HCT116 (cell line): ENCODE measurements around the gene LIN7B. TPM values are rescaled to one million over a fixed set of nuclear protein-coding genes. Genes with fewer than 3 reads are reported as not detected.

Experiments
- ATAC-seq: fragments of 200-7000 bp; cut with Tn5 transposase; 2 replicates; pipeline ENCODE4 v1.9.1; 2020; ENCODE audit warnings: mild to moderate bottlenecking, moderate library complexity
- BruUV-seq: library from RNA; stranded (reverse); fragments of 400-500 nt; replicated peaks from 2 replicates; lab custom pipeline; 2021; lab: Mats Ljungman, UMichigan
- CTCF ChIA-PET: fragments of 300-600 bp; sonication (Branson Sonifier 250); formaldehyde crosslinking; loops from one replicate; lab custom pipeline; 2021; ENCODE audit warnings: antibody characterized with exemption; lab: Charles Lee
- POLR2A ChIA-PET: fragments of 300-600, 350-600 bp; sonication (Branson Sonifier 250); formaldehyde crosslinking; loops from one replicate; lab custom pipeline; 2021; ENCODE audit warnings: antibody characterized with exemption; lab: Charles Lee
- RAD21 ChIA-PET, 2 experiments: fragments of 300-600 bp; sonication (Branson Sonifier 250); formaldehyde crosslinking; loops; one replicate each; lab custom pipeline; 2023; ENCODE audit warnings: low total read pairs in 2 of 2; ENCODE audit not compliant: uncharacterized antibody in 2 of 2, unreplicated experiment in 2 of 2, low non-redundant PET in 1 of 2; lab: Charles Lee
- DNase-seq: peaks from one replicate; pipeline ENCODE4 v3.0.0-alpha.2; 2010; ENCODE audit warnings: low read depth, low spot score
- H2AFZ ChIP-seq: fragments of 200-600 bp; shearing (Covaris generic), sonication (generic); 2 replicates; pipeline ENCODE4 v1.6.1; 2017; ENCODE audit warnings: low read depth, mixed run types, mixed read lengths, antibody characterized with exemption, low read length; ENCODE audit not compliant: poor library complexity, severe bottlenecking
- H3K27ac ChIP-seq: 2 replicates; pipeline ENCODE4 v1.5.1; 2012; ENCODE audit warnings: low read depth, low read length
- H3K27me3 ChIP-seq: fragments of 200-600 bp; sonication (generic); 2 replicates; pipeline ENCODE4 v1.6.1; 2016; ENCODE audit warnings: mixed run types, low read length, mixed read lengths; ENCODE audit not compliant: insufficient read depth
- H3K36me3 ChIP-seq, 2 experiments: fragments of 200-500 bp in 1 of 2; fragments of 200-600 bp in 1 of 2; sonication (Bioruptor generic) in 1 of 2; sonication (generic) in 1 of 2; 2 replicates each; pipeline versions ENCODE4 v1.5.1 to v1.6.1; 2014 to 2016; ENCODE audit warnings: low read length in 2 of 2, inconsistent platforms in 1 of 2, mixed read lengths in 1 of 2, mixed run types in 1 of 2; ENCODE audit not compliant: insufficient read depth in 2 of 2, control insufficient read depth in 1 of 2
- H3K4me1 ChIP-seq, 2 experiments: fragments of 200-600 bp in 1 of 2; sonication (generic) in 1 of 2; 2 replicates each; pipeline versions ENCODE4 v1.5.1 to v1.6.1; 2012 to 2017; ENCODE audit warnings: low read length in 2 of 2, inconsistent platforms in 1 of 2, mild to moderate bottlenecking in 1 of 2, mixed read lengths in 1 of 2, mixed run types in 1 of 2, moderate library complexity in 1 of 2; ENCODE audit not compliant: insufficient read depth in 2 of 2, control insufficient read depth in 1 of 2
- H3K4me2 ChIP-seq: fragments of 200-600 bp; sonication (generic); 2 replicates; pipeline ENCODE4 v1.6.1; 2017; ENCODE audit warnings: mixed run types, low read length, mixed read lengths
- H3K4me3 ChIP-seq, 2 experiments: fragments of 200-600 bp in 1 of 2; sonication (generic) in 1 of 2; replicated peaks in 1 of 2; 2 replicates each; pipeline ENCODE4 v1.5.1; 2011 to 2016; ENCODE audit warnings: low read length in 2 of 2, control low read depth in 1 of 2, low read depth in 1 of 2, mild to moderate bottlenecking in 1 of 2, mixed read lengths in 1 of 2, mixed run types in 1 of 2
- H3K79me2 ChIP-seq: fragments of 200-600 bp; sonication (generic); 2 replicates; pipeline ENCODE4 v1.6.1; 2017; ENCODE audit warnings: mild to moderate bottlenecking, mixed run types, low read length, moderate library complexity, mixed read lengths; ENCODE audit not compliant: insufficient read depth
- H3K9ac ChIP-seq: fragments of 200-600 bp; sonication (generic); 2 replicates; pipeline ENCODE4 v1.6.1; 2016; ENCODE audit warnings: low read length, mixed read lengths
- H3K9me2 ChIP-seq: fragments of 200-600 bp; sonication (generic), shearing (Covaris generic); 2 replicates; pipeline ENCODE4 v1.6.1; 2017; ENCODE audit warnings: mixed run types, mild to moderate bottlenecking, moderate library complexity; ENCODE audit not compliant: insufficient read depth
- H3K9me3 ChIP-seq, 2 experiments: fragments of 200-500 bp in 1 of 2; fragments of 200-600 bp in 1 of 2; sonication (Bioruptor generic) in 1 of 2; sonication (generic) in 1 of 2; 2 replicates each; pipeline ENCODE4 v1.6.1; 2014 to 2017; ENCODE audit warnings: low read length in 2 of 2, mixed read lengths in 2 of 2, inconsistent platforms in 1 of 2, low read depth in 1 of 2, mild to moderate bottlenecking in 1 of 2, mixed run types in 1 of 2, moderate library complexity in 1 of 2; ENCODE audit not compliant: control insufficient read depth in 1 of 2, insufficient read depth in 1 of 2
- H4K20me1 ChIP-seq: fragments of 200-600 bp; sonication (generic), shearing (Covaris generic); 2 replicates; pipeline ENCODE4 v1.6.1; 2017; ENCODE audit warnings: mixed run types, mild to moderate bottlenecking, moderate library complexity; ENCODE audit not compliant: insufficient read depth
- ATF3 ChIP-seq: IDR thresholded peaks from 2 replicates; pipeline ENCODE4 v1.6.1; 2012
- CEBPB ChIP-seq: IDR thresholded peaks from 2 replicates; pipeline ENCODE4 v1.6.1; 2012; ENCODE audit warnings: low read depth
- CTCF ChIP-seq, 3 experiments: fragments of 200-600 bp in 1 of 3; sonication (generic) in 1 of 3; IDR thresholded peaks in 2 of 3; conservative IDR thresholded peaks in 1 of 3; 2 replicates each; pipeline ENCODE4 v1.5.1; 2012 to 2017; ENCODE audit warnings: low read depth in 2 of 3, low read length in 2 of 3, antibody characterized with exemption in 1 of 3, borderline replicate concordance in 1 of 3, control low read depth in 1 of 3, mild to moderate bottlenecking in 1 of 3, mixed read lengths in 1 of 3, mixed run types in 1 of 3, moderate library complexity in 1 of 3; ENCODE audit not compliant: insufficient read depth in 1 of 3
- EGR1 ChIP-seq: IDR thresholded peaks from 2 replicates; pipeline ENCODE4 v1.6.1; 2012; ENCODE audit warnings: low read depth
- ELF1 ChIP-seq: IDR thresholded peaks from 2 replicates; pipeline ENCODE4 v1.6.1; 2012; ENCODE audit warnings: low read depth, borderline replicate concordance
- EZH2 ChIP-seq: fragments of 200-600 bp; sonication (generic); IDR thresholded peaks from 2 replicates; pipeline ENCODE4 v1.6.1; 2017; ENCODE audit warnings: antibody characterized with exemption, mixed run types
- FOSL1 ChIP-seq: IDR thresholded peaks from 2 replicates; pipeline ENCODE4 v1.6.1; 2012; ENCODE audit warnings: low read depth
- JUND ChIP-seq: IDR thresholded peaks from 2 replicates; pipeline ENCODE4 v1.6.1; 2012
- MAX ChIP-seq: IDR thresholded peaks from 2 replicates; pipeline ENCODE4 v1.6.1; 2012
- RAD21 ChIP-seq: IDR thresholded peaks from 2 replicates; pipeline ENCODE4 v1.6.1; 2012; ENCODE audit warnings: low read depth, mild to moderate bottlenecking
- REST ChIP-seq: IDR thresholded peaks from 2 replicates; pipeline ENCODE4 v1.6.1; 2012; ENCODE audit warnings: low read depth
- SIN3A ChIP-seq: IDR thresholded peaks from 2 replicates; pipeline ENCODE4 v1.6.1; 2012; ENCODE audit warnings: low read depth
- SRF ChIP-seq: IDR thresholded peaks from 2 replicates; pipeline ENCODE4 v1.6.1; 2012; ENCODE audit warnings: low read depth
- TCF7L2 ChIP-seq: IDR thresholded peaks from 2 replicates; pipeline ENCODE4 v1.7.0; 2011; ENCODE audit warnings: borderline replicate concordance, inconsistent platforms; ENCODE audit not compliant: insufficient read depth, insufficient read length; ENCODE audit errors: extremely low read depth
- YY1 ChIP-seq: IDR thresholded peaks from 2 replicates; pipeline ENCODE4 v1.6.1; 2011; ENCODE audit warnings: low read length, low read depth, moderate library complexity, mild to moderate bottlenecking; ENCODE audit not compliant: insufficient replicate concordance; ENCODE audit errors: extremely low read depth
- ZBTB33 ChIP-seq: IDR thresholded peaks from 2 replicates; pipeline ENCODE4 v1.6.1; 2011; ENCODE audit warnings: mild to moderate bottlenecking, low read length, moderate library complexity; ENCODE audit not compliant: insufficient replicate concordance; ENCODE audit errors: extremely low read depth
- ZFX ChIP-seq: fragments of 450-650 bp; IDR thresholded peaks from 2 replicates; pipeline ENCODE4 v1.6.1; 2017
- ZNF274 ChIP-seq: fragments of 200-500 bp; sonication (Bioruptor generic); IDR thresholded peaks from 2 replicates; pipeline ENCODE4 v1.6.1; 2014; ENCODE audit warnings: mild to moderate bottlenecking, low read depth, low read length, inconsistent platforms
- intact Hi-C: fragments of 100-400 bp; cut with micrococcal nuclease; formaldehyde crosslinking; loops from 2 replicates; pipeline ENCODE4 v1.10.0; 2022
- total RNA-seq: library from RNA; stranded (reverse); gene quantifications from one replicate; pipeline ENCODE4 v1.2.1, GENCODE V29; 2021; ENCODE audit not compliant: unreplicated experiment

Gene LIN7B
- total RNA-seq, 1 experiment from 2014 or later, result 7.2 TPM

GRCh38 chr19:49081273-49081672, 32.9 kb upstream of the LIN7B start:
- no peak for TF ChIP-seq FOSL1
- TF ChIP-seq JUND, result no peak
- TF ChIP-seq REST, result no peak
- no peak for TF ChIP-seq CEBPB
- no peak for TF ChIP-seq EGR1
- TF ChIP-seq CTCF (IDR thresholded peaks at IDR 0.05 in 2 of 3, conservative IDR thresholded peaks at IDR 0.05 in 1 of 3; ENCODE audit: borderline replicate concordance in 1 of 3, insufficient read depth in 1 of 3, low read depth in 2 of 3, low read length in 2 of 3), result no peak
- no peak for TF ChIP-seq ZBTB33
- TF ChIP-seq ZFX, result no peak
- no peak for TF ChIP-seq ZNF274
- TF ChIP-seq ATF3, result no peak
- no peak for TF ChIP-seq SIN3A
- TF ChIP-seq EZH2, result no peak
- no peak for TF ChIP-seq RAD21
- TF ChIP-seq ELF1, result no peak
- no peak for TF ChIP-seq SRF
- no peak for TF ChIP-seq YY1
- TF ChIP-seq TCF7L2, result no peak
- TF ChIP-seq MAX, result no peak
- Histone ChIP-seq H4K20me1 (peaks cover 7% of the 10 kb centered on the region; the same call in 1 of the 2 replicates), H3K27me3 (no peaks in the 10 kb centered on the region), H3K4me1 (peaks cover under 1 to 10% of the 10 kb centered on the region in 2 experiments; a peak in 3 of 4 replicates), H3K36me3 (peaks cover 0 to 2% of the 10 kb centered on the region in 2 experiments; a peak in 1 of 4 replicates), H3K4me3 (no peak overlapping the region), H3K27ac (no peak overlapping the region), H2AFZ (no peak overlapping the region), H3K79me2 (peaks cover 10% of the 10 kb centered on the region), H3K9me3 (no peaks in the 10 kb centered on the region), H3K4me2 (no peak overlapping the region), H3K9me2 (no peaks in the 10 kb centered on the region), H3K9ac (no peak overlapping the region)
- ChIA-PET POLR2A (no interaction called here), RAD21 (no interaction called here), CTCF (no interaction called here)
- DNase-seq (no peak), ATAC-seq (no peak)
- intact Hi-C loops, result no loop called here
- BruUV-seq, result no TSS peak
